Mesothelial cell of epicardium (in vitro differentiated cells): ENCODE measurements around the gene RANBP9. TPM values are rescaled to one million over a fixed set of nuclear protein-coding genes. Genes with fewer than 3 reads are reported as not detected.

Experiments
- DNase-seq, 2 experiments: peaks; one replicate each; pipeline ENCODE4 v3.0.0; 2021; ENCODE audit warnings: low spot score in 2 of 2; ENCODE audit not compliant: unreplicated experiment in 2 of 2
- H3K27ac Mint-ChIP-seq: 2 replicates; pipeline ENCODE4 v1.8.0; 2021; ENCODE audit warnings: mixed read lengths
- H3K27me3 Mint-ChIP-seq: 2 replicates; pipeline ENCODE4 v1.8.0; 2021; ENCODE audit warnings: low read depth, mixed read lengths
- H3K36me3 Mint-ChIP-seq: 2 replicates; pipeline ENCODE4 v1.8.0; 2021; ENCODE audit warnings: mixed read lengths
- H3K4me1 Mint-ChIP-seq: 2 replicates; pipeline ENCODE4 v1.8.0; 2021; ENCODE audit warnings: mixed read lengths
- H3K4me3 Mint-ChIP-seq: 2 replicates; pipeline ENCODE4 v1.8.0; 2021; ENCODE audit warnings: mild to moderate bottlenecking, moderate library complexity, mixed read lengths
- H3K9me3 Mint-ChIP-seq: 2 replicates; pipeline ENCODE4 v1.8.0; 2021; ENCODE audit warnings: mixed read lengths
- total RNA-seq: library from RNA; stranded (reverse); gene quantifications from 3 replicates; pipeline ENCODE4 v1.2.1, GENCODE V29; 2021
- TF ChIP-seq, protein P1 (sequence below): fragments of 200-600 bp; sonication (generic); IDR thresholded peaks from one replicate; pipeline ENCODE4 v1.5.0; 2021; ENCODE audit warnings: antibody characterized with exemption; ENCODE audit not compliant: unreplicated experiment

RANBP9 gene
- total RNA-seq, 1 donor from 2014 or later, result 46.9 TPM

DNA sequence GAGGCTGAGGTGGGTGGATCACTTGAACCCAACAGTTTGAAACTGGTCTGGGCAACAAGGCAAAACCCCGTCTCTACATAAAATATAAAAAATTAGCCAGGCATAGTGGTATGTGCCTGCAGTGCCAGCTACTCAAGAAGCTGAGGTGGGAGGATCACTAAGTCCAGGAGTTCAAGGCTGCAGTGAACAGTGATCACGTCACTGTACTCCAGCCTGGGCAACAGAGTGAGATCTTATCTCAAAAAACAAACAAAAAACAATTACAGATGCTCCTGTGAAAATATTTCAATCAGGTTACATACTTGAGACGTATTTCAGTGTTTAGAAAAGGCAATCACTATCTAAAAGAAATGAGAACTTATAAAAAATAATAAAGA lies 33.8 kb downstream of the RANBP9 start:
- no peak overlapping the region for H3K27ac Mint-ChIP-seq
- no peaks in the 10 kb centered on the region for H3K27me3 Mint-ChIP-seq
- no peak overlapping the region for H3K4me3 Mint-ChIP-seq
- TF ChIP-seq, protein P1, sequence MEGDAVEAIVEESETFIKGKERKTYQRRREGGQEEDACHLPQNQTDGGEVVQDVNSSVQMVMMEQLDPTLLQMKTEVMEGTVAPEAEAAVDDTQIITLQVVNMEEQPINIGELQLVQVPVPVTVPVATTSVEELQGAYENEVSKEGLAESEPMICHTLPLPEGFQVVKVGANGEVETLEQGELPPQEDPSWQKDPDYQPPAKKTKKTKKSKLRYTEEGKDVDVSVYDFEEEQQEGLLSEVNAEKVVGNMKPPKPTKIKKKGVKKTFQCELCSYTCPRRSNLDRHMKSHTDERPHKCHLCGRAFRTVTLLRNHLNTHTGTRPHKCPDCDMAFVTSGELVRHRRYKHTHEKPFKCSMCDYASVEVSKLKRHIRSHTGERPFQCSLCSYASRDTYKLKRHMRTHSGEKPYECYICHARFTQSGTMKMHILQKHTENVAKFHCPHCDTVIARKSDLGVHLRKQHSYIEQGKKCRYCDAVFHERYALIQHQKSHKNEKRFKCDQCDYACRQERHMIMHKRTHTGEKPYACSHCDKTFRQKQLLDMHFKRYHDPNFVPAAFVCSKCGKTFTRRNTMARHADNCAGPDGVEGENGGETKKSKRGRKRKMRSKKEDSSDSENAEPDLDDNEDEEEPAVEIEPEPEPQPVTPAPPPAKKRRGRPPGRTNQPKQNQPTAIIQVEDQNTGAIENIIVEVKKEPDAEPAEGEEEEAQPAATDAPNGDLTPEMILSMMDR, result no peak
- peaks cover 20% of the 10 kb centered on the region for H3K4me1 Mint-ChIP-seq
- peaks cover 18% of the 10 kb centered on the region for H3K9me3 Mint-ChIP-seq
- no peak for DNase-seq
- H3K36me3 Mint-ChIP-seq, result peaks cover 31% of the 10 kb centered on the region

- Mint-ChIP-seq H3K27me3 (no peaks in the 10 kb centered on the region), H3K4me3 (no peak overlapping the region), H3K9me3 (peaks cover 18% of the 10 kb centered on the region), H3K4me1 (peaks cover 29% of the 10 kb centered on the region), H3K27ac (no peak overlapping the region), H3K36me3 (peaks cover 31% of the 10 kb centered on the region)
- no peak for DNase-seq
- TF ChIP-seq, protein P1, result no peak
Measured at GRCh38 chr6:13676551-13677156, 35.0 kb downstream of the RANBP9 start.

DNA sequence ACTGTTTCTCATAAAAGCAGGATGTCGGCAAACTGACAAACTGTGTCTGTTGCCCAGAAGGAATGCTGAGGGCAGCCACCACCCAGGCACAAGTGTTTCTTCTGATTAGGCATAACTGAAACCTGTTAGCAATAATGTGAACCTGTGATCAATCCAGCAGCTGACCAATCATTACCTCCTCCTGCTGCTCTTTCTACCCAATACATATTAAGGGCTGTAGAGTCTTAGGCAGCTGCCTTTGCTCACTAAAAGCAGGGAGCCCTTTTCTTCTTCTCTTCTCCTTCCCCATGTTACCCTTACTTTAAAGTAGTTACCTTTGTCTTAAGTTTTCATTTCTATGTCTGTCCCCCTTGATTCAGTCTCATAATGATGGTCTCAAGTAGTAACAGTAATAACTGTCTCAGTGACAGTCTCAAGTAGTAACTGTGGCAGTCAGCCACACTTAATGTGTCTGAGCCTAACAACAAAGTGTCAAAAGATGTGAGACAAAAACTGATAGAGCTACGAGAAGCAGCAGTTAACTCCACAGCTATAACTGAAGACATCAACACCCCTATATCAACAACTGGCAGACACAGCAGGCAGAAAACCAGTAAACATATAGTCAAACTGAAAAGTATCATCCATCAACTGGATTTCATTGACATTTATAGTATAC lies 37.0 kb downstream of the RANBP9 start:
- H3K27ac Mint-ChIP-seq, result no peak overlapping the region
- peaks cover 22% of the 10 kb centered on the region for H3K36me3 Mint-ChIP-seq
- DNase-seq, result no peak
- no peak overlapping the region for H3K4me3 Mint-ChIP-seq
- no peaks in the 10 kb centered on the region for H3K27me3 Mint-ChIP-seq
- H3K4me1 Mint-ChIP-seq, result peaks cover 33% of the 10 kb centered on the region
- TF ChIP-seq, protein P1, result no peak
- H3K9me3 Mint-ChIP-seq, result peaks cover 14% of the 10 kb centered on the region

GRCh38 chr6:13673825-13674444 lies 37.7 kb downstream of the RANBP9 start:
- Mint-ChIP-seq H3K36me3 (peaks cover 26% of the 10 kb centered on the region), H3K27ac (no peak overlapping the region), H3K9me3 (peaks cover 18% of the 10 kb centered on the region), H3K4me3 (no peak overlapping the region), H3K27me3 (no peaks in the 10 kb centered on the region), H3K4me1 (peaks cover 32% of the 10 kb centered on the region)
- DNase-seq, result no peak
- TF ChIP-seq, protein P1, result no peak

DNA sequence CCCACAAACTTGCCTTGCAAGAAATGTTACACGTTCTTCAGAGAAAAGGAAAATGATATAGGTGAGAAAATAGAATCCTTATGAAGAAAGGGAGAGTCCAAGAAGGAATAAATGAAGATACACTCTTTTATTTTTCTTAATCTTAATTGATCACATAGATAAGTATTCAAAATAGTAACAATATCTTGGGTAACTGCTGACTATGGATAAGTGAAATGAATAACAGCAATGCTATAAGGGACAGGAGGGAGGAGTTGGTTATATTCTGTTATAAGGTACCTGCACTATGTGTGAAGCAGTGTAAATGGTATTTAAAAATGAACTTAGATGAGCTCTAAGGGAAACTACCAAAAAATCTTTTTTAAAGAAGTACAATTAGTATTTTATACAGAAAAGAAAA lies 38.3 kb downstream of the RANBP9 start:
- TF ChIP-seq, protein P1, result no peak
- Mint-ChIP-seq H3K4me1 (peaks cover 28% of the 10 kb centered on the region), H3K4me3 (no peak overlapping the region), H3K27ac (no peak overlapping the region), H3K9me3 (peaks cover 23% of the 10 kb centered on the region), H3K36me3 (peaks cover 25% of the 10 kb centered on the region), H3K27me3 (no peaks in the 10 kb centered on the region)
- no peak for DNase-seq
